Fibroblast of lung (primary cell): ENCODE results near the gene TC2N.

Experiments
- CTCF ChIP-seq, 2 donors: IDR thresholded peaks in 1 of 2; conservative IDR thresholded peaks in 1 of 2; 1 replicate in 1 of 2; 2 replicates in 1 of 2; pipeline ENCODE4 v1.5.1; 2011 to 2012; ENCODE audit warnings: low read length in 2 of 2, control low read depth in 1 of 2, inconsistent platforms in 1 of 2, low read depth in 1 of 2, mild to moderate bottlenecking in 1 of 2
- EZH2 ChIP-seq: IDR thresholded peaks from 2 replicates; pipeline ENCODE4 v1.5.1; 2012; ENCODE audit warnings: low read length, control low read depth, mild to moderate bottlenecking; ENCODE audit errors: missing control alignments

- TF ChIP-seq CTCF (conservative IDR thresholded peaks at IDR 0.05 in 1 of 2, IDR thresholded peaks at IDR 0.05 in 1 of 2; ENCODE audit: low read depth in 1 of 2, low read length in 2 of 2) (no peak), EZH2 (no peak)
Measured at GRCh38 chr14:91899213-91899612, 31.9 kb upstream of the TC2N start.
